ENCODE data around the gene FAM47C.
A peak's percentile ranks its signal among the peaks of the same experiment; 100 is the strongest.
"Not testable (repeated sequence)": the region's sequence is repeated elsewhere in the genome, so short reads cannot be mapped to it uniquely, and the experiment has no call there.

FAM47C gene

DNA sequence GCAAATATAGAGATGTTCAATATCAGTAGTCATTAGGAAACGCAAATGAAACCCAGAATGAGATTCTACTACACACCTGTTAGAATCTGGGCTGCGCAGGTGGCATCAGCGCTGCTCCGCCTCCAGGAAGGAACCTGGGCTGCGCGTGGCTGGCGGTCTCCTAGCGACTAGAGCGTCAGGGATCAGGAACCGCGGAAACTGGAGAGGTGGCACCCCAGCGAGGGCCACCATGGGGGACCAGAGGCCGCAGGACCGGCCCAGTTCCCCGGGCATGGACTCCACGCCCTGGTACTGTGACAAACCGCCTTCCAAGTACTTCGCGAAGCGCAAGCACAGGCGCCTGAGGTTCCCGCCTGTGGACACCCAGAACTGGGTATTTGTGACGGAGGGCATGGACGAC is at the start of gene FAM47C:
FAM47C (plus strand) TSS at position 185 of the 400 bp plus-strand sequence; CDS start at position 230, 45 bp downstream.
- not testable (repeated sequence) for DNase-seq (ENCODE audit: low read depth)

- DNase-seq (ENCODE audit: low read depth): no peak
Observed at GRCh38 chrX:36961590-36961989, 46.6 kb upstream of the FAM47C start.

DNA sequence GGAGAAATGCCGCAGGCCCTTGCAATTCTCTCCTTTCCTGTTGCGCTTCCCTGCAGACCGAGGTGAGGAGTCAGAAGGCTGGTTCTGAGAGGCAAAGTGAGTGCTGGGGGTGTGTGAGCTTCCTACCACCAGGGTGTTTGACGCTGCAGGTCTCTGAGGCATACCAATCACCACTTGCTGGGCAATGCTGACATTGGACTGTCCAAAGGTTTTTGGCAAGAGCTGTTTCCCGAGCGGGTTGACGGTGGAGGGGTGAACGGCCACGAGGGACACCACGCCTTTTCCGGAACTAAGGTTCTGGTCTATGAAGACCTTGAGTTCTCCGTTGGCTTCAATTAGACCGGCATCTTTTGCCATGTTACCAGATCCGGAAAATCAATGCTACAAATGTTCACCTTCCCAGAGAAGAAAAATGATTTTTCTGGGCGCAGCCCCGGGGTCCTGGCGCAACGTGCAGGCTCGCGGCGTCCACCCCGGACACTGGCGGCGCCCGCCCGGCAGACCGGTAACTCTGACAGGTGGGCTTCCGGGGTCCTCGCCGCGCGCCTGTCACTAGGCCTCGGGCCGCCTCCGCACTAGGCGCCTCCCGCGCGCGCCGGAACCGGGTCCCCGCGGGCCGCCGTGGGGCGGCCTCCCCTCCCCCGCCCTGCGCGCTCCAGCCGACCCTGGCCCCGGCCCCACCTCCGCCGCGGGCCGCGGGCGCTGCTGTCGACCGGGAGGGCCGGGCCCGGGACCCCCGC is 44.9 kb upstream of the FAM47C start:
- DNase-seq (ENCODE audit: low read depth): no peak

- no peak for DNase-seq (ENCODE audit: low read depth)
Observed at GRCh38 chrX:36963852-36964251, 44.3 kb upstream of the FAM47C start.

DNA sequence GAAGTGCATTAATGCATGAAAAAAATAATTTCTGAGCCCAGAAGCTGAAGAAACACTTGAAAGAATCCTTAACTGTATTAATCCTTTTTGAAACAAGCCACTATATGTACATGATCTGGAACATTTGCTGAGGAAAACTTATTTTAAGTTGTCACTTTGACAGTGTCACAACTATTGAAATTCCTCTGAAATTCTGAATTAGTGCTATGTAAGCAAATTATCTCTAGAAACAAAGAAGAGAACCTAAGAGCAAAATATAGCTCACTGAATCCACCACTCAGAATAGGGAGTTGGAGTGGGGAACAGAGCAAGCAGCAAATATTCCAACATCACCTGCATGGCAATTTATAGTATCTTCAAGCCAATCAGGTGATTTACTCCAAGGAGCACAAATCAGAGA is 34.6 kb upstream of the FAM47C start:
- no peak for DNase-seq (ENCODE audit: low read depth)

DNA sequence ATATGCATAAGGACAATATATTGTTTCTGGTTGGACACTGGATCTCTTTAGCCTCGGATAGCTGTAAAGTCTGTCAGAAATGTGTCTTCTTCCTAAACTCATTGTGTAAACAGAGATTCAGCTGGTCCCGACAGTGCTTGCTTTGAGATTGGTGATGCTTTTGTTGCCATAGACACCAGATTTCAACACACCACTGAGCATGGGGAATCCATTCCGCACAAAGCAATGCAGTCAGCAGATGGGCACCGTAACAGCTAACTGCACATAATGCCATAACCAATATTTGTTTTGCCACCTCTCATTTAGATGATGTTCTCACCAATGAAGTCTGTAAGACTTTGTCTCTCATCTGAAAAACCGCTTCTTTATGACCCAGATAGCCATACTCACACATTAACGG is 33.3 kb upstream of the FAM47C start:
- DNase-seq (ENCODE audit: low read depth): no peak

DNA sequence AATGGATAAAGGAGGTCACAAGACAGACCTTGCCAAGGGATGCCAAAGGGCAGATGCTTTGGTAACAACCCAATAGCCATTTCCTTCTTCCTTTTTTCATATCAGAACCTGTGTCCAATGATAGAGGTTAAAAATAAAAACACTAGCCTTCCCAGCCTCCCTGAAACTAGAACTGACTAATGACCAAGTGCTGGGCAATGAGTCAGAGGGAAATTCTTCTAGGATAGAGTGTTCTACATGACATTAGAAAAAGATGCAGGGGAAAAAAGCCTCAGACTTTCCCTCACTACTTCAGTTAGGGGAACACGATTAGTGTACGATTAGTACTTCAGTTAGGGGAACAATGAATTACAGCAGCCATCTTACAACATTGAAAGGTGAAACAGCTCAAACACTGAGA is 29.3 kb upstream of the FAM47C start:
- DNase-seq (ENCODE audit: low read depth): no peak

- DNase-seq (ENCODE audit: low read depth): no peak
Observed at GRCh38 chrX:36983831-36984230, 24.3 kb upstream of the FAM47C start.

DNA sequence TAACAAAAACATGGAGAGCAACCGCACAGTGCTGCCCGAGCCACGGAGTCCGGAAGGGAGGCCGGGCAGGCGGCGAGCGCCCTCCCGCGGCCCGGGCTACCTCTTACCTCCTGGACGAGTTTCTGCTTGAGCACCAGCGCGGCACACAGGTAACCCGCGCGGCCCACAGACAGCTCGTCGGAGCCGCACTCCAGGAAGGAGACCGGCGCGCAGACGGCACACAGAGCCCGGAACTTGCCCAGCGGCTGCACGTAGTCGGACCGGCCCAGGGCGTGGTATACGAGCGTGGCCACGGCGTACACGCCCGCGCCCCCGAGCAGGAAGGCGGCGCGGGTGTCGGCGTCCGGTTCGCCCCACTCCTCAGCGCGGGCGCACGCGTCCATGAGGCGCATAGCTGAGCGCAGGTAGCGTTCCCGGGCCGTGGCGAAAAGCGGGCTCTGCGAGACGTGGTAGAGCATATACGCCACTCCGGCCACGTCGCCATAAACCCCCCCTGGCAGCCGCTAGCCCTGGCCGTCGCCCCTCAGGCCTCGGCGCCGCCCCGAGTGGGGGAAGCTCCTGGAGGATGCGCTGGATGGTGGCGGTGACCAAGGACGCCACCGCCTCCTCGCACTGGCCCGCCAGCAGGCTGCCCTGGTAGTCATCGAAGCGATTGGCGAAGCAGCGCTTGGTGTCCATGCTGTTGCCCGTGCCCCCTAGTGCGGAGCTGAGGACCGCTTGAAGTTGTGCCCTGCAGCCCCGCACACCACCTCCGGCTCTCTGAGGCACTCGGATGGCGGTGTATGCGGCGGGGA is 22.6 kb upstream of the FAM47C start:
- DNase-seq (ENCODE audit: low read depth): not testable (repeated sequence)

DNA sequence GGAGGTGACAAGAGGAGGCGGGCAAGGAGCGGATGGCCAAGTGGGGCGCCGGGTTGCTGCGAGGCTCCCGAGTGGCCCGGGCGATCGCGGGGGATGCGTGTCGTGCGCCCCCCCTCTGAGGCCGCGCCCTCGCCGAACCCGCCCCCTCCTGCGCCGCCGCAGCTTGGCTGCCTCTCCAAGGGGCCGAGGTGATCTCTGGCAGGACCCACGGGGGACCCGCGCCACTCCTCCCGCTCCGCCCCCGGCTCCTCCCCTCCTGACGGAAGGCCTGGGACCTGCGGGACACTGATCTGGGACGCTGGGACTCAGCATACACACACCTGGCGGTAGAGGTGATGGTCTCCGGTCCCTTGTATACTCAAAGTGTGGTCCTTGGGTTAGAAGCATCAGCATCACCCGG is 21.9 kb upstream of the FAM47C start:
- DNase-seq (ENCODE audit: low read depth): no peak

DNA sequence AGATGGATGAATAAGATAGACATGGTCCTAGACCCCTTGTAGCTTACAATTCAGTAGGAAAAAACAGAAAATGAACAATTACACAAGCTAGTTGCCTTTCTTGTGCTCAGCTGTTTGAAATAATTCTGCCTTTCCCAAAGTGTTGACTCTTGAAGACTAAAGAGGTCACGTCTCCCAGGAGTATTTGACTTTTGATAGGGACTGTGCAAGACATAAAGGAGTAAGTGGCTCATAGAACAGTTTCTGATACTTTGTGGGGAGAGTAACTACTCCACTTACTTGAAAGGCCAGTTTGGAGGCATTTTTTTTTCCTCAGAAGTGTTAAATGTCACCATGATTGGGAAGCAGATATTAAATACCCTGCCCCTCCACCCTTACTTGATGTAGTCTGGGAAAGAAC is 21.0 kb upstream of the FAM47C start:
- not testable (repeated sequence) for DNase-seq (ENCODE audit: low read depth)

DNA sequence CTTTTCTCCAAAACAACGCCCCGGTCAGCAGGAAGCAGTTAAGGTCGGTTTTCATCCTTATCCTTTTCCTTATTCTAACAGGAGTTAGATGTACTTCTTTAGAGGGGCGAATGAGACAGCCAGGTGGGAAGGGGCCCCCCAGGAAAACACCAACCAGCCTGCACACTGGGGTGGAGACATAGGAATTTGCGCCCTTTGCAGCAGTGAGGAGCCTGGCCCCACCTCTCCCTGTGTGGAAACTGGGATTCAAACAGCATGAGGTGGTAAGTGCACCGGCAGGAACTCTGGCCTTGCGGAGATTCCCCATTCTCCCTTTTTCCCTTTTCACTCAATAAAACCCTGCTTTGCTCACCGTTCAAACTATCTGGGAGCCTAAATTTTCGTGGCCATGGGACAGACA is 8.0 kb upstream of the FAM47C start:
- no peak for DNase-seq (ENCODE audit: low read depth)

DNA sequence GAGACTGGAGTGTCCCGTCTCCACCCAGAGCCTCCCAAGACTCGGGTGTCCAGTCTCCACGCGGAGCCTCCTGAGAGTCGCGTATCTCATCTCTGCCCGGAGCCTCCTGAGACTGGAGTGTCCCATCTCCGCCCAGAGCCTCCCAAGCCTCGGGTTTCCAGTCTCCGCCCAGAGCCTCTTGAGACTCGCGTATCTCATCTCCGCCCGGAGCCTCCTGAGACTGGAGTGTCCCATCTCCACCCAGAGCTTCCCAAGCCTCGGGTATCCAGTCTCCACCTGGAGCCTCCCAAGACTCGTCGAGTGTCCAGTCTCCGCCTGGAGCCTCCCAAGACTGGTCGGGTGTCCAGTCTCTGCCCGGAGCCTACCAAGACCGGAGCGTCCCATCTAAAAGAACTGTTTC is 2.3 kb downstream of the FAM47C start:
- no peak for DNase-seq (ENCODE audit: low read depth)

- not testable (repeated sequence) for DNase-seq (ENCODE audit: low read depth)
Observed at GRCh38 chrX:37034260-37034659, 26.1 kb downstream of the FAM47C start.

DNA sequence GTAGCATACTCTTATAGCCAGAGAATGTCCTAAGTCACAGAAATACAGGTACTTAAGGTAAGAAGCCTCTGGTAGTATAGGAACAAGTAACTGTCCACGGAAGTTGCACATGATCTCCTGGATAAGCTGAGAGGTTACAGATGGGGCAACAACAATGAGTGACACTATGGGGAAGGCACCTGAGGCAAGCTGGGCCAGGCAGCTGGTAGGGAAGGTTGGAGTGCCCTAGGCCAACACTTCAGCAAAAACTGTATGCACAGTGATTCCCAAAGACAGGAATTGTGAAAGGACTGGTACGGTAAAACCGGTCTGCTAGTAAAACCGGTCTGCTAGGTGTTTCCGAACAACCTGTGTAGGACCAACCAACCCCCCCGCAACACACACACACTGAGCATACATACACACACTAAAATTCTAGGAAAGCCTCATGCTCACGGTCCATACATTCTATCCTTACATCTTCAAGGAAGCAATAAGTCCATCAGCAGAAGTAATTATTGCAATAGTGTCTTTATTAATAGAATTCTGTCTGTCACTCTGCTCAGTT is 28.6 kb downstream of the FAM47C start:
- not testable (repeated sequence) for DNase-seq (ENCODE audit: low read depth)

DNA sequence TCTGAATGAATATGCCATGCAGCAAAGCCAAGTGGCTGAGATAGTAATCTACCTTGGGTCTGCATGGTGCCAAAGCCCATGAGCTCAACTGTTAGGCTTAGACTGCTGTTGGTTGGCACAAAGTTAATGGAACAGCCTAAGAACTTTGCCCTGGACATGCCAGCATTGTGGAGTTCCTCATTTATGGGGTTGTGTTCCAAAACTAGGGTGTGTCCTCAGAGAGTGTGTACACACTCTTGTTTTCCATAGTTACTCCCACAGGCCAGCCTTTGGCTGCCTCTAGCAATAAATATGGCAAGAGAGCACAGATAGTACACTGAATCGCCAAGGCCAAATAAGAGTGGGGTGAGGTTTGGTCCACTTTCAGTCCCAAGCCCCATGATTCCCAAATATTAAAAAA is 30.6 kb downstream of the FAM47C start:
- DNase-seq (ENCODE audit: low read depth): not testable (repeated sequence)

DNA sequence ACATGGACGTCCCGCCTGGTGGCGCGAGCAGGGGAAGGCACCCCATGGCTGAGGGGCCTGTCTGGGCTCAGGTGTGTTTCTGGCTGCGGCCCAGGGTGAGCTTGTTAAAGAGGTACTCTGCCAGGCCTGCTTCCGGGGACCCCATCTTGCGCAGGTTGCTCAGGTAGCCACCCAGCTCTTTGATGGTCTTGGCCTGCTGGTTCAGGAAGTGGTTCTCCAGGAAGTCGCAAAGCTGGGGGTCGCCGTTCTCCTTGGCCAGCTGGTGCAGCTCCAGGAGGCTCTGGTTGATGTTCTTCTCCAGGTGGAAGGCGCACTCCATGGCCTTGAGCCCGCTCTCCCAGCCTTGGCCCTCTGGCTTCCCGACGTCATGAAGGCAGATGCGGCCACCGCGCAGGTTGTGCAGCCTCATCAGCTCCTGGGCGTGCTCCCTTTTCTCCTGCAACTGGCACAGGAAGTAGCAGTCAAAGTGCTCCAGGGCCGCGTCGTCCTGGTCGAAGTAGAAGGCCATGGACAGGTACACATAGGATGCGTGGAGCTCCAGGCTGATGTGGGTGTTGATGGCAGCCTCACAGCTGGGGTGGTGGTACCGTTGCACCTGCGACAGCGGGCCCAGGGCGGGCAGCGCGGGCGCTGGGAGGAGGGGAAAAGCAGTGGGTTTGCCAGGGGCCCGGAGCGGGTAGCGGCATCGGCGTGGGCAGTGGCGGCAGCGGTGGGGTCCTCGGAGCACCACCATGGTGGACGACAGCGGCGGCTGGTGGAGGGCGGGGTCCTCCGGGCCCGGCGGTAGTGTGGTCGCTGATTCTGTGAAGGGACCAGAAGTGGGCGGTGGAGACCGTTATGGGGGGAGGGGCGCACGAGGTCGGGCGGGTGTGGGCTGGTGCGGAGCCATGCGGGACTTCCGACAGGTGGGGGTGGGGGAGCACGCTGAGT is 35.1 kb downstream of the FAM47C start:
- not testable (repeated sequence) for DNase-seq (ENCODE audit: low read depth)

DNA sequence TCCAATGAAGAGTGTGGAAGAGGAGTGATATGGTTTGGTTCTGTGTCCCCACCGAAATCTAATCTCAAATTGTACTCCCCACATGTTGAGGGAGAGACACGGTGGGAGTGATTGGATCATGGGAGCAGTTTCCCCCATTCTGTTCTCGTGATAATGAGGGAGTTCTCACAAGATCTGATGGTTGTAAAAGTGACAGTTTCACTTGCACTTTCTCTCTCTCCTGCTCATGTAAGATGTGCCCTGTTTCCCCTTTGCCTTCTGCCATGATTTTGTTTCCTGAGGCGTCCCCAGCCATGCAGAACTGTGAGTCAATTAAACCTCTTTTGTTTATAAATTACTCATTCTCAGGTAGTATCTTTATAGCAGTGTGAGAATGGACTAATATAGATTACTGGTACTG is 39.6 kb downstream of the FAM47C start:
- no peak for DNase-seq (ENCODE audit: low read depth)

- not testable (repeated sequence) for DNase-seq (ENCODE audit: low read depth)
Observed at GRCh38 chrX:37057572-37057971, 49.4 kb downstream of the FAM47C start.

- DNase-seq (ENCODE audit: low read depth): peak; percentile 9
Observed at GRCh38 chrX:37060999-37061398, 52.8 kb downstream of the FAM47C start.

Measured in fibroblast of the conjunctiva (primary cell).